HepG2 (cell line): ENCODE data around the gene JAG1. TPM values are rescaled to one million over a fixed set of nuclear protein-coding genes. Genes with fewer than 3 reads are reported as not detected.
A peak's percentile ranks its signal among the peaks of the same experiment; 100 is the strongest.

Experiments
- CBFB ChIP-seq: sonication (generic); formaldehyde crosslinking; IDR thresholded peaks from 2 replicates; pipeline ENCODE4 v1.4.0; 2020; ENCODE audit warnings: missing genetic modification reagents
- DMAP1 ChIP-seq: IDR thresholded peaks from 2 replicates; pipeline ENCODE4 v1.6.1; 2016
- ESRRA ChIP-seq: sonication (generic); formaldehyde crosslinking; IDR thresholded peaks from 2 replicates; pipeline ENCODE4 v1.5.1; 2020; ENCODE audit warnings: mild to moderate bottlenecking, low read depth, missing genetic modification reagents
- HMGXB4 ChIP-seq, 2 experiments: sonication (generic) in 1 of 2; formaldehyde crosslinking in 1 of 2; IDR thresholded peaks; 2 replicates each; pipeline versions ENCODE4 v1.4.0 to v1.6.1; 2018 to 2020; ENCODE audit warnings: missing genetic modification reagents in 2 of 2, borderline replicate concordance in 1 of 2, low read depth in 1 of 2, mild to moderate bottlenecking in 1 of 2, missing biosample characterization in 1 of 2
- IRX3 ChIP-seq: sonication (generic); formaldehyde crosslinking; IDR thresholded peaks from 2 replicates; pipeline ENCODE4 v1.8.1; 2023; ENCODE audit warnings: mild to moderate bottlenecking, low read depth, missing genetic modification reagents, borderline replicate concordance
- KAT7 ChIP-seq: IDR thresholded peaks from 2 replicates; pipeline ENCODE4 v1.6.1; 2018; ENCODE audit warnings: borderline replicate concordance, missing compliant biosample characterization
- RBFOX2 ChIP-seq: fragments of 200-400 bp; formaldehyde crosslinking; IDR thresholded peaks from 2 replicates; pipeline ENCODE4 v1.6.1; 2017; ENCODE audit warnings: low read depth, mild to moderate bottlenecking, low read length
- RCOR2 ChIP-seq: IDR thresholded peaks from 2 replicates; pipeline ENCODE4 v1.6.1; 2016; ENCODE audit warnings: missing biosample characterization, missing genetic modification reagents
- TAF15 ChIP-seq: fragments of 200-400 bp; formaldehyde crosslinking; IDR thresholded peaks from one replicate; pipeline ENCODE4 v1.6.1; 2018; ENCODE audit warnings: mild to moderate bottlenecking, low read depth, low read length; ENCODE audit not compliant: poor library complexity, severe bottlenecking
- XRCC5 ChIP-seq: fragments of 200-400 bp; formaldehyde crosslinking; optimal IDR thresholded peaks from 2 replicates; pipeline ENCODE3; 2017; ENCODE audit warnings: mild to moderate bottlenecking, low read length
- ZC3H13 ChIP-seq: sonication (generic); formaldehyde crosslinking; IDR thresholded peaks from 2 replicates; pipeline ENCODE4 v1.8.1; 2023; ENCODE audit warnings: mild to moderate bottlenecking, missing genetic modification reagents, moderate library complexity
- ZHX2 ChIP-seq, 2 experiments: sonication (generic) in 1 of 2; formaldehyde crosslinking in 1 of 2; IDR thresholded peaks; 2 replicates each; pipeline versions ENCODE4 v1.6.1 to v1.9.0; 2014 to 2022; ENCODE audit warnings: antibody characterized with exemption in 1 of 2, borderline replicate concordance in 1 of 2, inconsistent platforms in 1 of 2, low read depth in 1 of 2, missing genetic modification reagents in 1 of 2
- ZNF724P ChIP-seq: sonication (generic); formaldehyde crosslinking; IDR thresholded peaks from 2 replicates; pipeline ENCODE4 v1.8.0; 2022; ENCODE audit warnings: missing genetic modification reagents, borderline replicate concordance
- ZNF781 ChIP-seq: sonication (generic); formaldehyde crosslinking; IDR thresholded peaks from 2 replicates; pipeline ENCODE4 v1.5.1; 2020; ENCODE audit warnings: borderline replicate concordance, mild to moderate bottlenecking, missing genetic modification reagents; ENCODE audit errors: not compliant biosample characterization
- ZNF879 ChIP-seq: sonication (generic); formaldehyde crosslinking; IDR thresholded peaks from 2 replicates; pipeline ENCODE4 v1.8.1; 2023; ENCODE audit warnings: missing genetic modification reagents
- ZNF883 ChIP-seq: sonication (generic); formaldehyde crosslinking; IDR thresholded peaks from 2 replicates; pipeline ENCODE4 v1.5.1; 2020; ENCODE audit warnings: mild to moderate bottlenecking, missing genetic modification reagents; ENCODE audit errors: not compliant biosample characterization
- polyA plus RNA-seq, 8 experiments: library from polyadenylated mRNA; depleted of rRNA in 3 of 8; stranded (reverse) in 7 of 8; unstranded in 1 of 8; fragments of >200 nt; fragmentation: Illumina TruSeq in 4 of 8; extraction: Trizol in 4 of 8; gene quantifications; 2 replicates each; pipeline versions ENCODE4 v1.2.1 to v1.2.3, GENCODE V29; 2011 to 2016; ENCODE audit warnings: low read depth in 4 of 8, missing spikeins in 1 of 8, mixed read lengths in 1 of 8; ENCODE audit not compliant: insufficient read depth in 1 of 8
- total RNA-seq, 5 experiments: library from RNA; depleted of rRNA; stranded (reverse); fragments of >200 nt; fragmentation: Illumina TruSeq; extraction: Trizol; gene quantifications; 2 replicates each; pipeline ENCODE4 v1.2.3, GENCODE V29; 2016; ENCODE audit warnings: low read depth in 1 of 5
- TF ChIP-seq, protein P1 (sequence below): IDR thresholded peaks from 2 replicates; pipeline ENCODE4 v1.6.1; 2018; ENCODE audit warnings: missing genetic modification reagents, mild to moderate bottlenecking, missing compliant biosample characterization
- TF ChIP-seq, protein P2 (sequence below): sonication (generic); formaldehyde crosslinking; IDR thresholded peaks from 2 replicates; pipeline ENCODE4 v1.8.1; 2023; ENCODE audit warnings: mild to moderate bottlenecking, missing genetic modification reagents

JAG1 gene
- total and polyA plus RNA-seq, 2 of the 13 experiments (the other 11 are each of a cell fraction or from before 2014, with no cell fraction given) = 47.1 to 56.3 TPM

DNA sequence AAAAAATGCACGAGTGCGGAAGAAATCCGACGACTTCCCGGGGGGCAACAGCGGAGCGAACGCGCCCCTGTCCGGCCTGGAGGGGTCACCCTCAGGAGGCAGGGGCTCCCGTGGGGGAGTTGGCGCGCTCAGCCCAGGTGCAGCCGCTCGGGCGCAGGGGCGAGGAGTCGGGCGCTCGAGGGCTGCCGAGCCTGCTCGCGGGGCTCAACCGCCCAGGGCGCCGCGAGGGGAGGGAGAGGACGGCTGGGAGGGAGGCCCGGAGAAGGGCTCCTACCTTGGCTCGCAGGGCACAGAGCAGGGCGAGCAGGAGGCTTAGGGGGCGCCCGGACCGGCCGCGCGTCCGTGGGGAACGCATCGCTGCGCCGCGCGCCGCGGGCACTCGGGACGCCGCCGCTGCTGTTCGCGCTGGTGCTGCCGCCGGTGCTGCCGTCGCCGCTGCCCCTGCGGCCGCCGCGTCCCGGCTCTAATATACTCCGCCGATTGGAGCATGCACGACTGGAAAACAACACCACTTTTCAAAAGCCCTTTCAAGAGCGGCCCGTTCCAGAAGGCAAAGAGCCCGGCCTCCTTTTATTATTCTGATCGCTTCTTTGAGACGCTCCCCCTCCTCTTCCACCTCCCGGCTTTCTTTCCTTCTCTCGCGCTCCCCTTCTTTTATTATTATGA is 490 bp downstream of the JAG1 start (continued):
- TF ChIP-seq ESRRA (no peak), ZNF724P (no peak), IRX3 (CRISPR knock-in tag) (no peak; the same call in 1 of the 2 replicates), KAT7 (no peak), ZNF781 (CRISPR knock-in tag) (no peak), RBFOX2 (peak; percentile 71), ZC3H13 (CRISPR knock-in tag) (no peak), DMAP1 (CRISPR knock-in tag) (no peak), HMGXB4 (CRISPR knock-in tag; IDR thresholded peaks at IDR 0.05; ENCODE audit: borderline replicate concordance in 1 of 2, low read depth in 1 of 2) (peak in 1 of 2 experiments; percentile 53; a peak in 2 of 4 replicates), CBFB (CRISPR knock-in tag) (no peak), TAF15 (peak; percentile 85), ZHX2 (IDR thresholded peaks at IDR 0.05; ENCODE audit: low read depth) (no peak), ZHX2 (CRISPR knock-in tag; IDR thresholded peaks at IDR 0.05; ENCODE audit: borderline replicate concordance) (0 out of 2 replicates have a peak, but pooled peaks have one; percentile 39), RCOR2 (no peak), ZNF883 (CRISPR knock-in tag) (peak; percentile 8), ZNF879 (no peak; the same call in 1 of the 2 replicates), XRCC5 (peak; percentile 9)
- TF ChIP-seq, protein P1, sequence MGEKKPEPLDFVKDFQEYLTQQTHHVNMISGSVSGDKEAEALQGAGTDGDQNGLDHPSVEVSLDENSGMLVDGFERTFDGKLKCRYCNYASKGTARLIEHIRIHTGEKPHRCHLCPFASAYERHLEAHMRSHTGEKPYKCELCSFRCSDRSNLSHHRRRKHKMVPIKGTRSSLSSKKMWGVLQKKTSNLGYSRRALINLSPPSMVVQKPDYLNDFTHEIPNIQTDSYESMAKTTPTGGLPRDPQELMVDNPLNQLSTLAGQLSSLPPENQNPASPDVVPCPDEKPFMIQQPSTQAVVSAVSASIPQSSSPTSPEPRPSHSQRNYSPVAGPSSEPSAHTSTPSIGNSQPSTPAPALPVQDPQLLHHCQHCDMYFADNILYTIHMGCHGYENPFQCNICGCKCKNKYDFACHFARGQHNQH (CRISPR knock-in tag) = no peak
- TF ChIP-seq, protein P2, sequence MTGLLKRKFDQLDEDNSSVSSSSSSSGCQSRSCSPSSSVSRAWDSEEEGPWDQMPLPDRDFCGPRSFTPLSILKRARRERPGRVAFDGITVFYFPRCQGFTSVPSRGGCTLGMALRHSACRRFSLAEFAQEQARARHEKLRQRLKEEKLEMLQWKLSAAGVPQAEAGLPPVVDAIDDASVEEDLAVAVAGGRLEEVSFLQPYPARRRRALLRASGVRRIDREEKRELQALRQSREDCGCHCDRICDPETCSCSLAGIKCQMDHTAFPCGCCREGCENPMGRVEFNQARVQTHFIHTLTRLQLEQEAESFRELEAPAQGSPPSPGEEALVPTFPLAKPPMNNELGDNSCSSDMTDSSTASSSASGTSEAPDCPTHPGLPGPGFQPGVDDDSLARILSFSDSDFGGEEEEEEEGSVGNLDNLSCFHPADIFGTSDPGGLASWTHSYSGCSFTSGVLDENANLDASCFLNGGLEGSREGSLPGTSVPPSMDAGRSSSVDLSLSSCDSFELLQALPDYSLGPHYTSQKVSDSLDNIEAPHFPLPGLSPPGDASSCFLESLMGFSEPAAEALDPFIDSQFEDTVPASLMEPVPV (CRISPR knock-in tag) = peak; percentile 5; the same call in 1 of the 2 replicates
